HepG2 (cell line): ENCODE measurements around the gene MAP1LC3A. TPM values are rescaled to one million over a fixed set of nuclear protein-coding genes. Genes with fewer than 3 reads are reported as not detected.
A peak's percentile ranks its signal among the peaks of the same experiment; 100 is the strongest.

Source experiments
- AKNA ChIP-seq: sonication (generic); formaldehyde crosslinking; IDR thresholded peaks from 2 replicates; pipeline ENCODE4 v1.4.0; 2020; ENCODE audit warnings: missing genetic modification reagents, borderline replicate concordance
- DR1 ChIP-seq: sonication (generic); formaldehyde crosslinking; IDR thresholded peaks from 2 replicates; pipeline ENCODE4 v1.8.0; 2021; ENCODE audit warnings: mild to moderate bottlenecking, missing genetic modification reagents, inconsistent platforms
- GATAD1 ChIP-seq: IDR thresholded peaks from 2 replicates; pipeline ENCODE4 v1.6.1; 2016; ENCODE audit warnings: missing genetic modification reagents, missing compliant biosample characterization
- HBP1 ChIP-seq: IDR thresholded peaks from 2 replicates; pipeline ENCODE4 v1.6.1; 2016; ENCODE audit warnings: low read depth, control low read depth
- MLXIP ChIP-seq: sonication (generic); formaldehyde crosslinking; IDR thresholded peaks from 2 replicates; pipeline ENCODE4 v1.9.0; 2021; ENCODE audit warnings: missing genetic modification reagents, borderline replicate concordance
- MYC ChIP-seq: sonication (generic); formaldehyde crosslinking; IDR thresholded peaks from 2 replicates; pipeline ENCODE4 v1.9.0; 2021; ENCODE audit warnings: missing genetic modification reagents, borderline replicate concordance
- RBFOX2 ChIP-seq: fragments of 200-400 bp; formaldehyde crosslinking; IDR thresholded peaks from 2 replicates; pipeline ENCODE4 v1.6.1; 2017; ENCODE audit warnings: low read depth, mild to moderate bottlenecking, low read length
- SP4 ChIP-seq: sonication (generic); formaldehyde crosslinking; IDR thresholded peaks from 2 replicates; pipeline ENCODE4 v1.8.1; 2023; ENCODE audit warnings: mild to moderate bottlenecking, missing genetic modification reagents
- UBTF ChIP-seq: sonication (generic); formaldehyde crosslinking; IDR thresholded peaks from 2 replicates; pipeline ENCODE4 v1.4.0; 2020; ENCODE audit warnings: mild to moderate bottlenecking, missing genetic modification reagents
- ZFP36 ChIP-seq: fragments of 150-350 bp; IDR thresholded peaks from 2 replicates; pipeline ENCODE4 v1.6.1; 2018; ENCODE audit warnings: borderline replicate concordance, low read length, low read depth; ENCODE audit not compliant: partially characterized antibody
- ZNF136 ChIP-seq: sonication (generic); formaldehyde crosslinking; IDR thresholded peaks from 2 replicates; pipeline ENCODE4 v1.8.1; 2022; ENCODE audit warnings: low read depth, mild to moderate bottlenecking, moderate library complexity, missing genetic modification reagents
- ZNF501 ChIP-seq: sonication (generic); formaldehyde crosslinking; IDR thresholded peaks from 2 replicates; pipeline ENCODE4 v1.5.1; 2020; ENCODE audit warnings: mild to moderate bottlenecking, moderate library complexity, missing genetic modification reagents
- ZSCAN29 ChIP-seq: sonication (generic); formaldehyde crosslinking; conservative IDR thresholded peaks from 2 replicates; pipeline ENCODE4 v1.4.0; 2020; ENCODE audit warnings: mild to moderate bottlenecking, missing genetic modification reagents
- polyA plus RNA-seq, 8 experiments: library from polyadenylated mRNA; depleted of rRNA in 3 of 8; stranded (reverse) in 7 of 8; unstranded in 1 of 8; fragments of >200 nt; fragmentation: Illumina TruSeq in 4 of 8; extraction: Trizol in 4 of 8; gene quantifications; 2 replicates each; pipeline versions ENCODE4 v1.2.1 to v1.2.3, GENCODE V29; 2011 to 2016; ENCODE audit warnings: low read depth in 4 of 8, missing spikeins in 1 of 8, mixed read lengths in 1 of 8; ENCODE audit not compliant: insufficient read depth in 1 of 8
- total RNA-seq, 5 experiments: library from RNA; depleted of rRNA; stranded (reverse); fragments of >200 nt; fragmentation: Illumina TruSeq; extraction: Trizol; gene quantifications; 2 replicates each; pipeline ENCODE4 v1.2.3, GENCODE V29; 2016; ENCODE audit warnings: low read depth in 1 of 5

The MAP1LC3A gene
- total and polyA plus RNA-seq, 2 of the 13 experiments (the other 11 are each of a cell fraction or from before 2014, with no cell fraction given) = not detected

- TF ChIP-seq ZNF136 (CRISPR knock-in tag) (no peak), RBFOX2 (no peak), DR1 (0 out of 2 replicates have a peak, but pooled peaks have one; percentile 47), MLXIP (CRISPR knock-in tag) (no peak), GATAD1 (CRISPR knock-in tag) (no peak; the same call in 1 of the 2 replicates), AKNA (CRISPR knock-in tag) (no peak), MYC (no peak), ZNF501 (peak; percentile 49; the same call in 1 of the 2 replicates), ZSCAN29 (CRISPR knock-in tag) (no peak), UBTF (CRISPR knock-in tag) (0 out of 2 replicates have a peak, but pooled peaks have one; percentile 35), ZFP36 (no peak), HBP1 (CRISPR knock-in tag) (no peak), SP4 (0 out of 2 replicates have a peak, but pooled peaks have one; percentile 56)
Measured at GRCh38 chr20:34538671-34539123, 19.8 kb upstream of the MAP1LC3A start (continued).
